ENCODE data around the gene FAM171A2.
"Not testable (repeated sequence)": the region's sequence is repeated elsewhere in the genome, so short reads cannot be mapped to it uniquely, and the experiment has no call there.

The FAM171A2 gene

DNA sequence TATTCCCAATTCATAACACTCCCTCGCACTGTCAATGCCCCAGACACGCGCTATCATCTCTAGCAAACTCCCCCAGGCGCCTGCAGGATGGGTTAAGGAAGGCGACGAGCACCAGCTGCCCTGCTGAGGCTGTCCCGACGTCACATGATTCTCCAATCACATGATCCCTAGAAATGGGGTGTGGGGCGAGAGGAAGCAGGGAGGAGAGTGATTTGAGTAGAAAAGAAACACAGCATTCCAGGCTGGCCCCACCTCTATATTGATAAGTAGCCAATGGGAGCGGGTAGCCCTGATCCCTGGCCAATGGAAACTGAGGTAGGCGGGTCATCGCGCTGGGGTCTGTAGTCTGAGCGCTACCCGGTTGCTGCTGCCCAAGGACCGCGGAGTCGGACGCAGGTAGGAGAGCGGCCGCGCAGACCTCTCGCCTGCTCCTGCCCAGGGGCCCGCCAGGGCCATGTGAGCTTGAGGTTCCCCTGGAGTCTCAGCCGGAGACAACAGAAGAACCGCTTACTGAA is 18.7 kb downstream of the FAM171A2 start, which contains the start of gene GRN:
GRN (plus strand) TSS at position 364 of the 515 bp plus-strand sequence. CDS start 3,863 bp downstream, outside the sequence.
- DNase-seq: peak; percentile 91

DNA sequence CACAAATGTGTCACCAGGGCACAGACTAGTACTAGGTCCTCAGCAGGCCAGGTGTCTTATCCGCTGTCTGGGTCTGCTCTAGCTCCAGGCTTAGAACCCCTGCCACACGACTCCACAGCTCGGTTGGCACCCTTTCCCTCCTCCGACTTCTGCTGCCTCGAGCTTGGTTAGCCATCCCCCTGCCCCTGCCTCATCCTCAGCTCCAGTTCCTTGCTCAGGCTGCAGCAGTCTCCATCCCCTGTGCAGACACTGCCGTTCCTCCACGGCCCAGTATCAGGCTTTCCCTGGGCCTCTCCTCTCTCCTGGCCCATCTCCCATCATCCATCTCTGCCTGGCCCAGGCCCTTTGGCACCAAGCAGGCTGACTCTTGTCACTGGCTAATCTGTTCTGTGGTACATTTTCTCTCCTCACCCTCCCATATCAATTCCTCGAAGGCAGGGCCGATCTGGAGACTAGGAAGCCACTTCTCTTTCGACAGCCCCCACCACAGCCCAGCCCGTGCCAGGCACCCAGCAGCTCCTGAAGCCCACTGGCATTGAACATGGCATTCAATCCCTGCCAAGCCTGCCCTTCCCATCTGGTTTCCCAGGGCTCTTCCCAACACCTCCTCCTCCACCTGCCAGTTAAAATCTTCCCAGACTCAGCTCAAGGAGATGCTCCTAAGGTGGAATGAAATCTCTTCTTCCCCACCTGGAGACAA is 20.0 kb downstream of the FAM171A2 start:
- no peak for DNase-seq

DNA sequence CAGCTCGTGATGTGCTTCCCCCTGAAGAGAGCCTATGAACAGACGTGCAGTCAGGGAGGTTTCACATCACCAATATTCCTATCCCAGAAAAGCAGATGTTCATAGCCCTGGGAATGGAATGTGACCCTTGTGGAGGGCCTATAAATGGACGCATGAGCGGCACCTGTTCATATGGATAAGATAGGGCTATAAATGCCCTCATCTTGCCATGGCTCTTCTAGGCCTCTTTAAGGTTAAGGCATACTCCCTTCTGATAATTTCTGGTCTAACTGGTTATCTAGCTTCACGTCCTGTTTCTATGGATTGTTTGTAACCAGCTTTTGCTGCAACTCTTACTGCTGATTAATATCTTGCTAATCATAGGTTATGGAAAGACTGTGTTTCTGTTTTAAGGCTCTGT is 23.1 kb downstream of the FAM171A2 start:
- DNase-seq: not testable (repeated sequence)

DNA sequence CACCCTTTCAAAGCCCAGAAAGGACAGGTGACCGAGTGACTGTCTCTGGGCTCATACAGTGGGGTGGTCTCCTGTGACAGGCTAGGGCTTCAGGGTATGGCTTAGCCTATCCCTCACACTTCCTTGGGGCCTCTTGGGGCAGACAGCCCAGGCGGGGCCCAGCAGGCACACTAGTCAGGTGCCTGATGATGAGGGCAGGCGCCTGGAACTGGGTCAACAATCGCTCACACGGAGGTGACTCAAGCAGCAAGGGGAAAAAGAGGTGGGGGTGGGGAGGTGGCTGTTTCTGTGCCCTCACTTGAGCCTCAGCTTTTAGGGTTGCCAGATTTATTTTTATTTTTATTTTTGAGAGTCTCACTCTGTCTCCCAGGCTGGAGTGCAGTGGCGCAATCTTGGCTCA is 25.0 kb downstream of the FAM171A2 start:
- no peak for DNase-seq

DNA sequence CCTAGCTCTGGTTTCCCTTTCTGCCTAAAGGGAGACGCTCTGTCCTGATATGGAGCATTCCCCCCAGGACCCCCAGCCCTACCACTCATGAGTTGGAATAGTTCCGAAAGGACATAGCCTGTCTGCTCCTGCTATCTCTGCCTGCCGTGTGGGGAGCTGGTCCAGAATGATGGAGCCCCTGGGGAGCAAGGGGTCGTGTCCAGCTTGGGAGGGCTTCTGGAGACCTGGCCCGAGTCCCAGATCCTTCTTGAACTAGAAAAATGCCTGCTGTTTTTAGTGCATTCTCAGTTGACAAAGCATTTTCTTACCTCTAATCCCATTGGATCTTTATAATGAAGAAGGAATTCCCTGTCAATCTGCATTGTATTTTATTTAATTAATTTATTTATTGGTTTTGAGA is 27.7 kb downstream of the FAM171A2 start:
- DNase-seq: no peak

DNA sequence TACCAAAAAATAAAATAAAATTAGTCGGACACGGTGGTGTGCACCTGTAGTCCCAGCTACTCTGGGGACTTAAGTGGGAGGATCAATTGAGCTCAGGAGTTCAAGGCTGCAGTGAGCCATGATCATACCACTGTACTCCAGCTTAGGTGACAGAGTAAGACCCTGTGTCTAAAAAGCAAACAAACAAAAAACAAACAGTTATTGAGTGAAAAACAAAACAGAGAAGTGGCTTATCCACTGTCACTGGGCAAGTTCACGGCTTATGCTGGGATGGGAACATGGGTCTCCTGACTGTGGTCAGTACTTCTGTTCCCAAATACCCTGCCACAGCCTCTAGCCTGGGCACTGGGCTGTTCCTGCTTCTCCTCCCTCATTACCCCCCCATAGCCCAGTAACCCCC is 28.1 kb downstream of the FAM171A2 start:
- no peak for DNase-seq

DNA sequence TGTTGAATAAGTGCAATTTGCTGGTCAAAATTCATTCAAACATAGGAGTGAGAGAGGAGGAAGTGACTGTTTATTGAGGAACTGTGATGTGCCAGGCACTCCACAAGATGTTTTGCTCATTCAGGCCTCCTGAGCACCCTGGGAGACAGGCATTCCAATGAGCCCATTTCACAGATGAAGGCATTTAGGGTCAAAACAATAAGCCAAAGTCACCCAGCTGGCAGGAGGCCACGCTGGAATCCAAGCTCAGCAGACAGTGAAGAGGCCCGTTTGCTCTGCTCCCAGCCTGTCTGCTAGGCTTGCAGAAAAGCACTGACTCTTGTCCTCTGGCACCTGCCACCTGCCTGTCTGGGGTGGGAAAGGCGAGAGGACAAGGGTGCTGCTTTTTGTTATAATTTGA is 28.9 kb downstream of the FAM171A2 start:
- no peak for DNase-seq

DNA sequence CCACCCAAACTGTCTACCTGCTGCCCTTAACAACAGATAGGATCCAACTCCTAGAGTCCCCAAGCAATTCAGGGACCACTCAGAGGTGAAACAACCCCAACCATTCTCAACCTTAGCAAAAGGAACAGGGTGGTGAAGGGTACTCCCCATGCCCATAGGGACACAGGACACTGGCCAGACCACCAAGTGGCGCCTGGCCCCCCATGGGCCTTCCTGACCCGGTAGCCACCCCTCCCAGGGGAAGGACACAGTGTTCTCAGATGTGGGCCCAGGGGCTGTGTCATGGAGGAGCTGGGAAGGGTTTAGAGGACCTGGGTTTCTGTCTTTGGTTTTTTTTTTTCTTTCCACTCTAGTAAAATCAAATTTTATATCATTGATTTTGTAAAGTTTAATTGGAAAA is 29.3 kb downstream of the FAM171A2 start:
- DNase-seq: no peak

DNA sequence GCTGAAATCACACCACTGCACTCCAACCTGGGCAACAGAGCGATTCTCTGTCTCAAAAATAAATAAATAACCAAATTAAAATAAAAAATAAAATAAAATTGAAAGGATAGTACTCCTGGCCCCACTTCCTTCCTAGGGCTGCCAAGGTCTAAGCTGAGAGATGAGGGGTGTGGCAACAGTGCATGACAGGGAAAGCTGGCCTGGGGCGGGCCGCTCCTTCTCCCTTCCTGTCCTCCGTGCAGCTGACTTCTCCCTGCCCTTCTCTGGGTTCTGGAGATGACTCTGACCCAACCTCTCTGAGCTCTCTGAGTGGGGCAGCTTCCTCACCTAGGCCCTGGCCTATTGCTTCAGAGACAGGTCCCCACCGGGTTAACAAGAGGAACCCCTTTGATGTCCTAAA is 30.3 kb downstream of the FAM171A2 start:
- DNase-seq: no peak

DNA sequence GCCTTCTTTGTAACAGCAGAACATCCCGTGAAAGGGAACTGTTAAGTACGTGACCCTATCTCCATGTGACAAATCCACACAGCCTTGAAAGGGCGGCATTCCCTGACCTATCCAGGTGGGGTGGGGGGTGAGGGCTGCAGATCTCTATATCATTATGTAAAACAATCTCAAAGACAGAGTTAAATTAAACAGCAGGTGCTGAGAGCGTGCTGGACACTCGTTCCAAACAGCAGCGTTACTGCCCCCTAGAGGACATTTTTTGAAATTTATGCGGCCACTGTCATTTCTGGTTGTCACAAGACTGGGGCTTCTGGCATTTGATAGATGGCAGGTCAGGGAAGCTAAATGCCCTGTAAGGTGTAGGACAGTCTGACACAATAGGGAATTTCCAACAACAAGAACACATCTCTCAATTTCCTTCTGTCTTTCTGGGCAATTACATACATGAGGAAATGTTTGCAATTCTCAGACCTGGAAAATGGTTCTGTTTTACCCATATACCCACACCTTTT is 32.3 kb downstream of the FAM171A2 start:
- DNase-seq: peak; percentile 89

DNA sequence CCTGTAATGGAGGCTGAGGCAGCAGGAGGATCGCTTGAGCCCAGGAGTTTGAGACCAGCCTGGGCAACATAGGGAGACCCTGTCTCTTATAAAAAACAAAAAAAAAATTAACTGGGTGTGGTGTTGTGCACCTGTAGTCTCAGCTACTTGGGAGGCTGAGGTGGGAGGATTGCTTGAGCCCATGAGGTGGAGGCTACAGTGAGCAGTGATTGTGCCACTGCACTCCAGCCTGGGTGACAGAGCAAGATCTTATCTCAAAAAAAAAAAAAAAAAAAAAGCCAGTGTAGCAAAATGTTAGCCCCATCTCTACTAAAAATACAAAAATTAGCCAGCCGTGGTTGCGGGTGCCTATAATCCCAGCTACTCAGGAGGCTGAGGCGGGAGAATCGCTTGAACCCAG is 33.4 kb downstream of the FAM171A2 start:
- DNase-seq: not testable (repeated sequence)

DNA sequence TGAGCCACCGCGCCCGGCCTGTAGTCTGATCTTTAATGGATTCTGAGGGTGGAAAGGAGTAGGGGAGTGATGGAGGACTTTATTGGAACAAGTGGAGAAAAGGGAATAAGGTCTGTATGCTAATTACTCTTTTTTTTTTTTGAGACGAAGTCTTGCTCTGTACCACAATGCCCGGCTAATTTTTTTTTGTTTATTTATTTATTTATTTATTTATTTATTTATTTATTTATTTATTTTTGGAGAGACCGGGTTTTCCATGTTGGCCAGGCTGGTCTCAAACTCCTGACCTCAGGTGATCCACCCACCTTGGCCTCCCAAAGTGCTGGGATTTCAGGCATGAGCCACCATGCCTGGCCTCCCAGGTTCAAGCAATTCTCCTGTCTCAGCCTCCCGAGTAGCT is 34.1 kb downstream of the FAM171A2 start:
- DNase-seq: not testable (repeated sequence)

DNA sequence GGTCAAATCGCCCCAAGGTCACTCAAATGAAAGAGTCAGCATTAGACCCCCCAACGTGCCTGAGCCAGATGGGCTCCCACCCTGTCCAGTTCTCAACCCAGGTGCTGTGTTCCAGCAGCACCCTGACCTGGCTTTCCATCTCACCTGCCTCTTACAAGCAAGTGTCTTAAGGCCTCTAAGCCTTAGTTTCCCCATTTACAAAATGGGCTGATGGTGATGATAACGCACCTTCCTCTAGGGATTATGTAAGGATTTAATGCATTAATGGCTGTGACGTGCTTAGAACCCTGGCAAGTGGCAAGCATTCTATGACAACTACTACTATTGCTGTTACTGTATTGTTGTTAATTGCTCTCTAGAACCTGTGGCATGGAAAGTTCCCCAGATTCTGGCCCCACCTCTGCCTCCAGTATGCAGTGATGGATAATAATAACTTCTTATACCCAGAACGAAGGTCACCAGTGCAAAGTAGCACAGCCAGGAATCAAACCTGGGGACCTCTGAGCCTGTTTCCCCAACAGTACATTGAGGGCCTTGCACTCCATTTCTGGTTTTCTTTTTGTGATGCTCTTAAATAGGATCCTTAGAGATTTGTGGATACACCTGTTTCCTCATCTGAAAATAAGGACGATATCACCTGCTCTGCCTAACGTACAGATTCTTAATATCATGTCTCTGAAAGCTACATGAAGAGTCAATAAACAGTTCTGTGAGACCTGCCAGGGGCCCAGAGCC is 35.8 kb downstream of the FAM171A2 start:
- no peak for DNase-seq

DNA sequence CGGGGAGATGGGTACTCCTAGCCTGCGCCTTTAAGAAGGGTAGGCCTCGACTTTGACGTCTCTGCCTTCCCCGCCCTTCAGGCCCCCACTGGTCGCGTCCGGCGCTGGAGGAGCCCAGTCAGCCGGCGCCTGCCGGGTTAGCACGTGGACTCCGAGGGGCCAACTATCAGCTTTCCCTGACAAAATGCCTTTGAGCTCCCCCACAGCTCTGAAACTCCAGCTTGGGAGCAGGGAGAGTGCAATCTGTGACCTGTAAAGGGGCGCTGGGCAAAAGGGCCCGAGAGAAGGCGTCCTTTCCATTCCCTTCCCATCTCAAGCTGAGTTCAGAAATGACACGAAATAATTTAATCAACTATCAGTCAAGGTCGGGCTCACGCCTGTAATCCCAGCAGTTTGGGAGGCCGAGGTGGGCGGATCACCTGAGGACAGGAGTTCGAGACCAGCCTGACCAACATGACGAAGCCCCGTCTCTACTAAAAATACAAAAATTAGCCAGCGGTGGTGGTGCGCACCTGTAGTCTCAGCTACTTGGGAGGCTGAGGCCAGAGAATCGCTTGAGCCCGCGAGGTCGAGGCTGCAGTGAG is 36.7 kb downstream of the FAM171A2 start:
- DNase-seq: peak; percentile 96

DNA sequence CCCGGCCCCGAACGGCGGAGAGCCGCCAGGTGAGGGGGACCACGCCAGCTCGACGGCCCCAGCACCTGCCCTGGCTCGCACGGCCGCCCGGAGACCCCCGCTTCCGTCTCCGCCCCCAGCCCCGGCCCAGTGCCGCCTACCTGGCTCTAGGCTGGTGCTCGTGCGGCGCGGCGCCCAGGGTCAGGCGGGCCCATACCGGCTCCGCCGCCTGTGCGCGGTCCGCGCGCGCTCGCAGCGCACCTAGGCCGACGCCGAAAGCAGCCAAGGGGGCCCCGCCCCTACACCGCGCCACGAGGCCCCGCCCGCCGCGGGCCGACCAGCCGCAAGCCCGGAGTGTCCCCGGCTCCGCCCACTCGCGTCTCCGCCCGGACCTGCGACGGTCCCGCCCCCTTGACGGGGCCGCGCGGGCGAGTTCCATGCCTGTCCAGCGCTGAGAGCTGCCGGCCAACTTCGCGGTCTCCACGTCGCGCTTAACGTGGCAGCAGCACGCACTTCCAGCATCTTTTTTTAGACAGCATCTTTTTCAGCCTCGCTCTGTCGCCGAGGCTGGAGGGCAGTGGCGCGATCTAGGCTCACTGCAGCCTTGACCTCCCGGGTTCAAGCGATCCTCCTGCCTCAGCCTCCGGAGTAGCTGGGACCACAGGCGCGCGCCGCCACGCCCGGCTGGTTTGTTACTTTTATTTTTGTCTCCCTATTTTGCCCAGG is 38.9 kb downstream of the FAM171A2 start, which contains the start of gene SLC25A39:
SLC25A39 (minus strand) TSS at position 253 of the 705 bp plus-strand sequence. CDS start 1,261 bp downstream, outside the sequence.
- DNase-seq: peak; percentile 95

DNA sequence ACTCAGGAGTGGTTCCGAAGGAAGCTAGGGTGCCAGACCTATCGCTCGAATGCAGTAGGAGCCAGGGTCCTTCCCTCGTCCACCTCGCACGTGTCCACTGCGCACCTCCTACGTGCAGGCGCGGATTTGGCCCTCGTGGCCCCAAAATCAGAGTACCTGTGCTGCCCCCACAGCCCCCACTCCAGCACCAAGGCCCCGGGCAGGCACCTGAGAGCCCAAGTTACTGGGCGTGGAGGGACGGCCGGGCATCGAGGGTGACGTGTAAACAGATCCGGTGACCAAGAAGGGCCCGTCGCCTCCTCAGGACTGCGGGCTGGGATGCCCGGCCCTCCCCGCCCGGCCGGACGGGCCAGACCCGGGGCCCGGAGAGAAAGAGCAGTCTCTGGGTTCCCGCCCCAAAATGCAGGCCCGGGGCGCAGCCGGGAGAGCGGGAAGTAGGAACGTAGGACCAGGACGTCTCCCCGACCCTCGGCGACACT is 39.5 kb downstream of the FAM171A2 start:
- no peak for DNase-seq

DNA sequence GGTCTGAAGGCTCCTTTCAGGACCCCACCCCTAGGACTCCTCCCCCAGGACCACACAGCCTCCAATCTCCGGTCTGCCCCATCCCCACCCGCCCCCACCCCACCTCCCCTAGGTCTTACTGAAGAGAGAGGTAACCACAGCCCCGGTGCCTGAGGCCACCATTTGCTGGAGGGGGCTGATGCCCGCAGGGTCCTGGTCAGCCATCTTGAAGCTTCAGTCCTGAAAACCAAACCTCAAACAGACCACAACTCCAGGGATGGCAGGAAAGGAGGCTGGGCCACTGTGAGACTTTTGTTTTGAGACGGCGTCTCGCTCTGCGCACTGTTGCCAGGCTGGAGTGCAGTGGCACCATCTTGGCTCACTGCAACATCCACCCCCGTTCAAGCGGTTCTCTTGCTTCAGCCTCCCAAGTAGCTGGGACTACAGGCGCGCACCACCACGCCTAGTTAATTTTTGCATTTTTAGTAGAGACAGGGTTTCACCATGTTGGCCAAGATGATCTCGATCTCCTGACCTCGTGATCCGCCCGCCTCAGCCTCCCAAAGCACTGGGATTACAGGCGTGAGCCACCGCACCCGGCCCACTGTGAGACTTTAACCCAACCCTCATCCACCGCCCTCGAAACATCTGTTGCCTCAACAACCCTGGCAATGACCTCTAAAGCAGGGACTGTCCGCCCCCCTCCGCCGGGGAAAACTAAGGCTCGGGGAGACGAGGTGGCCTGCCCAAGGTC is 40.1 kb downstream of the FAM171A2 start:
- DNase-seq: no peak

DNA sequence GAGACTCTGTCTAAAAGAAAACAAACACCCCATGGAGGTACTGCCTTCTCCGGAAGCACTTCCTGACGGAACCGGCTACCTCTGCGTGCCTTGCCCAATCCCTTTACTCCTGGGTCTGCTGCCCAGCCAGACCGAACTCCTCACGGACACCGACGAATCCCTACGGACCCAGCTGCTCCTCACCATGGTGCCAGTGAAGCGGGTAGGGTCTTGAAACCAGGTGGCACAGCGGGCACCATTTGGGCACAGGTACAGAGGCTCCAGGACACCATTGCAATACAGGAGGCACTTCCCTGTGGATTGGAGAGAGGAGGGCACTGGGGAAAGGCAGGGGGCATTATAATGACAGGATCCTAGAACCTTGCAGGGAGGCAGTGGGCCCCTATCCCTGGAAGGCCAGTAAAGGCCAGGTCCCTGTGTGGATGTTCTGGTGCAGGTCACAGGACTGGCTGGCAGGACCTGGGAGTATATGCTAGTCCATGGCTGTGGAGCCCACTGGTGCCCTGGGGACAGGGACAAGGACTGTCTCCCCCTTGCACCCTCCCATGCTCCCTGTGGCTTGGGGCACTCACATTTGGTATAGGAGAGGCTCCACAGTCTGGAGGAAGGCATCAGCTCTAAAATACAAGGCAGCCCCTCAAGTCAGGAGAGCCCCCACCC is 41.3 kb downstream of the FAM171A2 start:
- DNase-seq: no peak

DNA sequence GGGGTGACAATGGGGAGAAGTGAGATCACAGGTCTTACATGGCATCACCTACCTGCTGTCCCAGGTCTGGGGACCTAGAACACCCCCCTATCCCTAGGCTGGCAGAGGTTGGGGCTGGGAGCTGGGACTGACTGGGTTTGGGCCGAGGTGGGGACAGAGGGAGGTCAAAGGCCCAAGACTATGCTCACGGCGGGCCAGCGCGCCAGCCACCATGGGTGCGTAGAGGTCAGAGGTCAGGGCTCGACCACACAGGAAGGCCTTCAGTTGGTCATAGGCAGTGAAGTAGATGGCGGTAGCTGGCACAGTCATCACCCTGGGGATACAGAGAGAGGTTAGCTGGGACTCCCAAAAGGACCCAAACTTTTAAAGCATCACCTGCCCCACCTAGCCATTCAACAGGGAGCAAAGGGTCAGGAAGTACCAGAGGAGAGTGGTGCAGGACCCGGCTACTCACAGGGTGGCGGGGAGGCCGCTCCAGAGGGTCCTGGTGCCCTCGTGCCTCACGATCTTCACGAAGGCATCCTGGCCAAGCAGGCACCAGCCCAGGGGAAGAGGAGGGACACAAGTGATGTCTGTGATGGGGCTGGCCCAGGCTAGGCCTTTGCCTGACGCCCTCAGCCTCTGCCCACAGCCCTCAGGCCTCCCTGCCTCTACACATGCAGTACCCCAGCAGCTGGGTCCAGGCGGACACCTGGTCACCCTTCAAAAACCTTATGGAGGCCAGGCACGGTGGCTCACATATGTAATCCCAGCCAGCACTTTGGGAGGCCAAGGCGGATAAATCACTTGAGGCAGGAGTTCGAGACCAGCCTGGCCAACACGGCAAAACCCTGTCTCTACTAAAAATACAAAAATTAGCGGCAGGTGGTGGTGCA is 42.2 kb downstream of the FAM171A2 start:
- no peak for DNase-seq

DNA sequence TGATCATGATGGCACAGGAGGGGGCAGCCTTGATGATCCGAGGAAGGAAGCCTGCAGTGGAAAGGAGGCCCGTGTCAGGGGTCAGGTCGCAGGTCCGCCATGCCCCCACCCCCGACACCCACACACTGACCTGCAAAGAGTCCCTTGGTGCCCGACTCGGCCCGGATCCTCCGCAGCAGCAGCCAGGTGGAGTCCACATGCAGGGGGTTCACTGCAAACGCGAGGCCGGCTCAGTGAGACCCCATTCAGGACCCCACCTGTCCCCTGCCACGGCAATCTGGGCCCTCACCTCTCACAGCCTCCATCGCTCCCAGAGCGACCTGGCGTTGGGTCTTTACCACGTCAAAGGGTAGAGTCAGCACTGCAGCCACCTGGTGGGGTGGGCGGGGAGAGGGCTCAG is 43.6 kb downstream of the FAM171A2 start:
- no peak for DNase-seq

Measured in CD4-positive, alpha-beta T cell treated with Interleukin-17A for 1 hour (primary cell).